Neural progenitor cell (in vitro differentiated cells): Measurements from ENCODE around the gene GULP1. TPM values are rescaled to one million over a fixed set of nuclear protein-coding genes. Genes with fewer than 3 reads are reported as not detected.

Experiments
- DNase-seq: peaks from one replicate; pipeline ENCODE4 v3.0.0-alpha.2; 2016; ENCODE audit warnings: low spot score
- H2AFZ ChIP-seq: fragments of 200-600 bp; sonication (generic); replicated peaks from 2 replicates; pipeline ENCODE4 v1.6.1; 2016; ENCODE audit warnings: antibody characterized with exemption
- H3F3A ChIP-seq: fragments of 200-600 bp; sonication (generic); 2 replicates; pipeline ENCODE4 v1.6.1; 2016; ENCODE audit warnings: antibody characterized with exemption, low read depth
- H3K27ac ChIP-seq: fragments of 200-600 bp; sonication (generic); 2 replicates; pipeline ENCODE4 v1.5.1; 2016; ENCODE audit warnings: mild to moderate bottlenecking
- H3K27me3 ChIP-seq: fragments of 200-600 bp; sonication (generic); 2 replicates; pipeline ENCODE4 v1.6.1; 2016; ENCODE audit warnings: mild to moderate bottlenecking, moderate library complexity
- H3K36me3 ChIP-seq: fragments of 200-600 bp; sonication (generic); 2 replicates; pipeline ENCODE4 v1.5.1; 2016
- H3K4me1 ChIP-seq: fragments of 200-600 bp; sonication (generic); 2 replicates; pipeline ENCODE4 v1.6.1; 2016; ENCODE audit warnings: mixed run types
- H3K4me2 ChIP-seq: fragments of 200-600 bp; sonication (generic); 2 replicates; pipeline ENCODE4 v1.6.1; 2016
- H3K4me3 ChIP-seq: fragments of 200-600 bp; sonication (generic); 2 replicates; pipeline ENCODE4 v1.5.1; 2016
- H3K79me2 ChIP-seq: fragments of 200-600 bp; sonication (generic); 2 replicates; pipeline ENCODE4 v1.6.1; 2016; ENCODE audit warnings: low read depth
- H3K9ac ChIP-seq: fragments of 200-600 bp; sonication (generic); 2 replicates; pipeline ENCODE4 v1.6.1; 2016
- H3K9me3 ChIP-seq: fragments of 200-600 bp; sonication (generic); 2 replicates; pipeline ENCODE4 v1.5.1; 2016; ENCODE audit warnings: low read depth
- H4K20me1 ChIP-seq: fragments of 200-600 bp; sonication (generic); 2 replicates; pipeline ENCODE4 v1.6.1; 2016; ENCODE audit warnings: low read depth
- H3K27ac Mint-ChIP-seq: 3 replicates; pipeline ENCODE4 v1.8.0; 2021; ENCODE audit warnings: mixed read lengths
- H3K27me3 Mint-ChIP-seq: 2 replicates; pipeline ENCODE4 v1.8.0; 2022; ENCODE audit warnings: low read depth, mild to moderate bottlenecking, inconsistent platforms, moderate library complexity, mixed read lengths; ENCODE audit not compliant: insufficient read depth
- H3K36me3 Mint-ChIP-seq: 3 replicates; pipeline ENCODE4 v1.8.0; 2021; ENCODE audit warnings: mixed read lengths
- H3K4me1 Mint-ChIP-seq: 3 replicates; pipeline ENCODE4 v1.8.0; 2021; ENCODE audit warnings: mixed read lengths
- H3K4me3 Mint-ChIP-seq: 3 replicates; pipeline ENCODE4 v1.8.0; 2021; ENCODE audit warnings: mild to moderate bottlenecking, moderate library complexity, mixed read lengths
- H3K9me3 Mint-ChIP-seq: 3 replicates; pipeline ENCODE4 v1.8.0; 2020; ENCODE audit warnings: mixed read lengths
- CTCF ChIP-seq: fragments of 200-600 bp; sonication (generic); IDR thresholded peaks from 2 replicates; pipeline ENCODE4 v1.5.1; 2017; ENCODE audit warnings: antibody characterized with exemption, mild to moderate bottlenecking
- EZH2 ChIP-seq: fragments of 200-600 bp; sonication (generic); IDR thresholded peaks from 2 replicates; pipeline ENCODE4 v1.6.1; 2017; ENCODE audit warnings: antibody characterized with exemption, mild to moderate bottlenecking, moderate library complexity
- EZH2phosphoT487 ChIP-seq: fragments of 200-600 bp; sonication (generic); IDR thresholded peaks from 2 replicates; pipeline ENCODE4 v1.6.1; 2017; ENCODE audit warnings: antibody characterized with exemption
- total RNA-seq: library from RNA; depleted of rRNA; stranded (reverse); fragments of >200 nt; gene quantifications from 2 replicates; pipeline ENCODE4 v1.2.3, GENCODE V29; 2015; ENCODE audit warnings: low replicate concordance

Gene GULP1
- total RNA-seq, 1 donor from 2014 or later = 154 TPM

- Histone ChIP-seq H2AFZ (no peak overlapping the region), H3K27me3 (no peaks in the 10 kb centered on the region), H3K27ac (no peak overlapping the region), H3K79me2 (no peaks in the 10 kb centered on the region), H3K9ac (no peak overlapping the region), H3K4me3 (no peak overlapping the region), H3K4me1 (no peaks in the 10 kb centered on the region), H3K9me3 (no peaks in the 10 kb centered on the region), H3F3A (no peaks in the 10 kb centered on the region), H3K36me3 (no peaks in the 10 kb centered on the region), H4K20me1 (no peaks in the 10 kb centered on the region), H3K4me2 (no peak overlapping the region)
- Mint-ChIP-seq H3K27ac (no peak overlapping the region), H3K4me3 (no peak overlapping the region), H3K27me3 (no peaks in the 10 kb centered on the region), H3K36me3 (peaks cover 20% of the 10 kb centered on the region), H3K4me1 (peaks cover 6% of the 10 kb centered on the region), H3K9me3 (no peaks in the 10 kb centered on the region)
- TF ChIP-seq EZH2phosphoT487 = no peak
- TF ChIP-seq EZH2 = no peak
- no peak for TF ChIP-seq CTCF
- no peak for DNase-seq
Observed at GRCh38 chr2:188577231-188577630, 285.6 kb downstream of the GULP1 start.

- no peaks in the 10 kb centered on the region for H4K20me1 ChIP-seq
- H3K9ac ChIP-seq = no peak overlapping the region
- H3K79me2 ChIP-seq = no peaks in the 10 kb centered on the region
- no peak overlapping the region for H3K4me3 ChIP-seq
- TF ChIP-seq EZH2 (no peak), CTCF (no peak), EZH2phosphoT487 (no peak)
- H3K36me3 Mint-ChIP-seq = peaks cover 20% of the 10 kb centered on the region
- no peak overlapping the region for H3K4me3 Mint-ChIP-seq
- no peak overlapping the region for H3K27ac ChIP-seq
- peaks cover 9% of the 10 kb centered on the region for H3K36me3 ChIP-seq
- no peaks in the 10 kb centered on the region for H3K27me3 ChIP-seq
- no peak overlapping the region for H2AFZ ChIP-seq
- no peaks in the 10 kb centered on the region for H3K9me3 ChIP-seq
- no peak overlapping the region for H3K27ac Mint-ChIP-seq
- H3F3A ChIP-seq = no peaks in the 10 kb centered on the region
- no peaks in the 10 kb centered on the region for H3K9me3 Mint-ChIP-seq
- no peaks in the 10 kb centered on the region for H3K4me1 Mint-ChIP-seq
- no peaks in the 10 kb centered on the region for H3K27me3 Mint-ChIP-seq
- DNase-seq = no peak
- no peaks in the 10 kb centered on the region for H3K4me1 ChIP-seq
- no peak overlapping the region for H3K4me2 ChIP-seq
Observed at GRCh38 chr2:188580738-188581137, 289.1 kb downstream of the GULP1 start.

GRCh38 chr2:188582211-188582610 is 290.5 kb downstream of the GULP1 start:
- Mint-ChIP-seq H3K4me1 (no peaks in the 10 kb centered on the region), H3K27me3 (no peaks in the 10 kb centered on the region), H3K4me3 (no peak overlapping the region), H3K27ac (no peak overlapping the region), H3K36me3 (peaks cover 23% of the 10 kb centered on the region), H3K9me3 (no peaks in the 10 kb centered on the region)
- Histone ChIP-seq H3K79me2 (no peaks in the 10 kb centered on the region), H3K4me3 (no peak overlapping the region), H3K9me3 (no peaks in the 10 kb centered on the region), H3K36me3 (peaks cover 9% of the 10 kb centered on the region), H3K27ac (no peak overlapping the region), H3K9ac (no peak overlapping the region), H3K27me3 (no peaks in the 10 kb centered on the region), H3F3A (no peaks in the 10 kb centered on the region), H3K4me1 (no peaks in the 10 kb centered on the region), H2AFZ (no peak overlapping the region), H4K20me1 (no peaks in the 10 kb centered on the region), H3K4me2 (no peak overlapping the region)
- DNase-seq = no peak
- TF ChIP-seq EZH2phosphoT487 = no peak
- TF ChIP-seq EZH2 = no peak
- no peak for TF ChIP-seq CTCF
